NCI-H345 treated with DMSO at 0.1 percent for 48 hours (cell line): ENCODE results near the gene GALR1.

Source experiments
- DNase-seq: peaks from one replicate; lab custom pipeline; 2025; ENCODE audit not compliant: unreplicated experiment; lab: John Stamatoyannopoulos, UW

Gene GALR1

GRCh38 chr18:77316641-77317040 is 67.0 kb downstream of the GALR1 start:
- no peak for DNase-seq

- DNase-seq: peak; percentile 10
Measured at GRCh38 chr18:77320971-77321559, 71.4 kb downstream of the GALR1 start.

GRCh38 chr18:77321823-77322805 is 72.5 kb downstream of the GALR1 start:
- DNase-seq: no peak

- DNase-seq: no peak
Measured at GRCh38 chr18:77323640-77324299, 74.1 kb downstream of the GALR1 start.
